BJ (cell line): Measurements from ENCODE around the gene PTPRM. TPM values are rescaled to one million over a fixed set of nuclear protein-coding genes. Genes with fewer than 3 reads are reported as not detected.

Experiments
- CTCF ChIA-PET: fragments of 350-600 bp; formaldehyde crosslinking; extraction: SDS; loops from one replicate; lab custom pipeline; 2021; ENCODE audit warnings: antibody characterized with exemption, inconsistent platforms; lab: Yijun Ruan, JAX
- POLR2A ChIA-PET: fragments of 300-600 bp; sonication (Branson Sonifier 250); formaldehyde crosslinking; extraction: SDS; loops from one replicate; lab custom pipeline; 2021; ENCODE audit warnings: antibody characterized with exemption; lab: Charles Lee
- DNase-seq: peaks from one replicate; pipeline ENCODE4 v3.0.0-alpha.2; 2011; ENCODE audit warnings: low read depth
- H3K27me3 ChIP-seq: 2 replicates; pipeline ENCODE4 v1.6.0; 2011; ENCODE audit warnings: low read length; ENCODE audit not compliant: control insufficient read depth, insufficient read depth
- H3K36me3 ChIP-seq: 2 replicates; pipeline ENCODE4 v1.5.1; 2011; ENCODE audit warnings: low read length; ENCODE audit not compliant: control insufficient read depth, insufficient read depth
- H3K4me3 ChIP-seq: 2 replicates; pipeline ENCODE4 v1.5.1; 2011; ENCODE audit warnings: low read depth, mild to moderate bottlenecking, control low read depth, low read length
- polyA plus RNA-seq: library from polyadenylated mRNA; depleted of rRNA; stranded (reverse); fragments of >200 nt; gene quantifications from 2 replicates; pipeline ENCODE4 v1.2.3, GENCODE V29; 2011
- TF ChIP-seq, protein P1 (sequence below): IDR thresholded peaks from 2 replicates; pipeline ENCODE4 v1.5.1; 2011; ENCODE audit warnings: low read depth, mild to moderate bottlenecking, control low read depth, inconsistent platforms, low read length, moderate library complexity; ENCODE audit not compliant: insufficient read depth

The PTPRM gene
- polyA plus RNA-seq, 1 experiment = 149 TPM

DNA sequence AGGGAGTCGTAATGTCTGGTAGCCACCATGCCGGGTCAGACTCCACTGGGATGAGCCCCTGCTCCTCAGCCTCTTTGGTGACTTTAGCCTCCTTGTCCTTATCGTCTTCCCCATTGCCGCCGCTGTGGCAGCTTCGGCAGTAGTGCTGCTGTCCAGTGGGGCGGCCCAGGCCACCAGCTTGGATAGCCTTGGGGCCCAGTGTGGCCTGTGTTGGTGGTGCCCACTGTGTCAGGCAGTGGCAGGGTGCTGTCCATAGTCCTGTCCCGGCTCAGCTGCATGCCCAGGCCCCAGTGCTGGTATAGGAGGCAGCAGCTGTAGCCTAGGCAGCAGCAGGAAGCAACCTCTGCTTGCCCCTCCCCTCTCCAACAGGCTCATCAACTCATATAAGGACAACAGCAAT lies 845.0 kb downstream of the PTPRM start:
- DNase-seq = no peak
- Histone ChIP-seq H3K27me3 (no peaks in the 10 kb centered on the region), H3K4me3 (no peak overlapping the region), H3K36me3 (peaks cover 3% of the 10 kb centered on the region; the same call in 1 of the 2 replicates)
- TF ChIP-seq, protein P1, sequence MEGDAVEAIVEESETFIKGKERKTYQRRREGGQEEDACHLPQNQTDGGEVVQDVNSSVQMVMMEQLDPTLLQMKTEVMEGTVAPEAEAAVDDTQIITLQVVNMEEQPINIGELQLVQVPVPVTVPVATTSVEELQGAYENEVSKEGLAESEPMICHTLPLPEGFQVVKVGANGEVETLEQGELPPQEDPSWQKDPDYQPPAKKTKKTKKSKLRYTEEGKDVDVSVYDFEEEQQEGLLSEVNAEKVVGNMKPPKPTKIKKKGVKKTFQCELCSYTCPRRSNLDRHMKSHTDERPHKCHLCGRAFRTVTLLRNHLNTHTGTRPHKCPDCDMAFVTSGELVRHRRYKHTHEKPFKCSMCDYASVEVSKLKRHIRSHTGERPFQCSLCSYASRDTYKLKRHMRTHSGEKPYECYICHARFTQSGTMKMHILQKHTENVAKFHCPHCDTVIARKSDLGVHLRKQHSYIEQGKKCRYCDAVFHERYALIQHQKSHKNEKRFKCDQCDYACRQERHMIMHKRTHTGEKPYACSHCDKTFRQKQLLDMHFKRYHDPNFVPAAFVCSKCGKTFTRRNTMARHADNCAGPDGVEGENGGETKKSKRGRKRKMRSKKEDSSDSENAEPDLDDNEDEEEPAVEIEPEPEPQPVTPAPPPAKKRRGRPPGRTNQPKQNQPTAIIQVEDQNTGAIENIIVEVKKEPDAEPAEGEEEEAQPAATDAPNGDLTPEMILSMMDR = no peak
- CTCF ChIA-PET = no interaction called here
- POLR2A ChIA-PET = no interaction called here

DNA sequence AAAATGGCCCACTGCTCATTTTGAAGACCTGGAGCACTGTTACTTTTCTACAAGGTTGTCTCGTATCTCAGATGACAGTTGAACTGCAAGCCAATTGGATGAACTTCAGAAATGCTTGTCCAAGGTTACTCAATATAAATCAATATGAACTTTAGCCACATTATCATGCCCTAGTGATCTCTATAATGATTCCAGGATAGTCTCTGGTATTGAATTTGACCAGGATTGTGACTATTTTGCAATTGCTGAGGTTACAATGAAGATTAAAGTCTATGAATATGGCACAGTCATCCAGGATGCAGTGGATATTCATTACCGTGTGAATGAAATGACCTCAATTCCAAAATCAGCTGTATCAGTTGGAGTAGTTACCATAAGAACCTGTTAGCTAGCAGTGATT lies 846.1 kb downstream of the PTPRM start:
- ChIA-PET POLR2A (no interaction called here), CTCF (no interaction called here)
- Histone ChIP-seq H3K4me3 (no peak overlapping the region), H3K27me3 (no peaks in the 10 kb centered on the region), H3K36me3 (no peaks in the 10 kb centered on the region)
- TF ChIP-seq, protein P1 = no peak
- no peak for DNase-seq

DNA sequence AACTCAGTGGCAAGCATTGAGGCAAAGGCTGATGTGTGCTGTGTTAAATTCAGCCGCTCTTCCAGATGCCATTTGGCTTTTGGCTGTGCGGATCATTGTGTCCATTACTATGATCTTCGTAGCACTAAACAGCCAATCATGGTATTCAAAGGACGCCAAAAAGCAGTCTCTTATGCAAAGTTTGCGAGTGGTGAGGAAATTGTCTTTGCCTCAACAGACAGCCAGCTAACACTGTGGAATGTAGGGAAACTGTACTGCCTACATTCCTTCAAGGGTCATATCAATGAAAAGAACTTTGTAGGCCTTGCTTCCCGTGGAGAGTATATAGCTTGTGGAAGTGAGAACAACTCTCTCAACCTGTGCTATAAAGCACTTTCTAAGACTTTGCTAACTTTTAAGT lies 846.6 kb downstream of the PTPRM start:
- Histone ChIP-seq H3K27me3 (no peaks in the 10 kb centered on the region), H3K36me3 (no peaks in the 10 kb centered on the region), H3K4me3 (no peak overlapping the region)
- DNase-seq = no peak
- CTCF ChIA-PET = no interaction called here
- TF ChIP-seq, protein P1 = no peak
- POLR2A ChIA-PET = no interaction called here

DNA sequence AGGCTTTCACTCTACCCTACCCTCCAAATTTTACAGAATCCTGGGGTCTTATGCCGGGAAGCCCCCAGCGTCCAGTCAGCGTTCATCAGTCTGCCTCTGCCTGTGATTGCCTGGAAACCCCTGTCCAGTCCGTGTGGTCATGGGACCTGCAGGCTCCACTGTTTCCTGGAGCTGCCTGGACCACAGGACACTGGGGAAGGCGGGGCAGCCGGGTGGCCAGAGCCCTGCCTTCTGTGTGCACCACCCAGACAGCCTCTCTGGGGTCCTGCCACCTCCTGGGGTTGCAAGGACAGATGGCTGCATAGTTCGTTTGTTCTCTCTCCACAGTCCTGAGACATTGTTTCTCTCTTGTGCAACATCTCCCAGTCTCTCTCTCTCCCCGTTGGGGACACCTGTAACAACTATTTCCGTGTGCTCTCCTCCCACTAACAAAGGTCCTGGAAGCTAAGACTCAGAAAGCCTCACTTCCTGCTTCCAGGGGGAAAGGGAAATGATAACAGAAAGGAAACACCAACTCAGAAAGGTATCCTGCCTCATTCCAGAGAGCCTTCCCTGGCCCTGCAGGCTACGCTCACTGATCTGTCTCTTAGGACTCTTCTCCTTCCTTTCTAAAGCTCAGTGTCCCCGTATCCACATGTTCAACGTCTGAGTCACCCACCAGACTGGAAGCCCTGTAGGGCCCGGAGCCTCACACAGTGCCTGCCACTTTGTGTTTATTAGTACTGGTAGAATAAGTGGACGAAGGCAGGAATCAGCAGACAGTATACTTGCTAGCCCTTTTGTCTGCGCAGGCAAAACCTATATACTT lies 849.3 kb downstream of the PTPRM start:
- ChIA-PET CTCF (no interaction called here), POLR2A (no interaction called here)
- no peak for DNase-seq
- TF ChIP-seq, protein P1 = no peak
- no peaks in the 10 kb centered on the region for H3K27me3 ChIP-seq
- H3K36me3 ChIP-seq = no peaks in the 10 kb centered on the region
- no peak overlapping the region for H3K4me3 ChIP-seq

DNA sequence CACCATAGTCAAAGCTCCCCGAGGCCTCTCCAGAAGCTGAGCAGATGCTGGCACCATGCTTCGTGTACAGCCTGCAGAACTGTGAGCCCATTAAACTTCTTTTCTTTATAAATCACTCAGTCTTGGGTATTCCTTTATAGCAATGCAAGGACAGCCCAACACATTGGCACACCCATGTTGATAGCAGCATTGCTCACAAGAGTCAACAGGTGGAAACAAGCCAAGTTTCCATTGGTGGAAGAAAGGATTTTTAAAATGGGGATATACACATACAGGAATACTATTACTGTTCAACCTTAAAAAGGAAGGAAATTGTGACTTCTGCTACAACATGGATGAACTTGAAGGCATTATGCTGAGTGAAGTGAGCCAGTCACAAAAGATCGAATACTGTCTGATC lies 855.3 kb downstream of the PTPRM start:
- TF ChIP-seq, protein P1 = no peak
- no peaks in the 10 kb centered on the region for H3K27me3 ChIP-seq
- no peak for DNase-seq
- no peak overlapping the region for H3K4me3 ChIP-seq
- POLR2A ChIA-PET = no interaction called here
- no peaks in the 10 kb centered on the region for H3K36me3 ChIP-seq
- CTCF ChIA-PET = no interaction called here
